Psoas muscle (tissue), 8 donors: ENCODE measurements around the gene NRGN. TPM values are rescaled to one million over a fixed set of nuclear protein-coding genes. Genes with fewer than 3 reads are reported as not detected.

ENCODE experiments used
- ATAC-seq, 4 donors: fragments of 200-7000 bp; cut with Tn5 transposase; one replicate each; pipeline ENCODE4 v1.9.1; 2020; ENCODE audit warnings: moderate library complexity in 3 of 4, mild to moderate bottlenecking in 2 of 4
- DNase-seq, 2 donors: peaks; one replicate each; pipeline ENCODE4 v3.0.0-alpha.2; 2020
- H3K27ac ChIP-seq: fragments of 200-600 bp; one replicate; pipeline ENCODE4 v1.8.0; 2022
- H3K27me3 ChIP-seq, 3 donors: fragments of 200-600 bp in 1 of 3; one replicate each; pipeline versions ENCODE4 v1.6.1 to v1.8.0; 2013 to 2022; ENCODE audit warnings: low read length in 2 of 3, mild to moderate bottlenecking in 2 of 3, moderate library complexity in 1 of 3; ENCODE audit not compliant: insufficient read depth in 3 of 3
- H3K36me3 ChIP-seq, 2 donors: fragments of 200-600 bp in 1 of 2; one replicate each; pipeline versions ENCODE4 v1.6.1 to v1.8.0; 2013 to 2022; ENCODE audit warnings: low read depth in 1 of 2, mild to moderate bottlenecking in 1 of 2, moderate library complexity in 1 of 2; ENCODE audit not compliant: insufficient read depth in 1 of 2
- H3K4me1 ChIP-seq: fragments of 200-600 bp; one replicate; pipeline ENCODE4 v1.8.0; 2022
- H3K4me3 ChIP-seq: fragments of 200-600 bp; one replicate; pipeline ENCODE4 v1.8.0; 2022; ENCODE audit warnings: mild to moderate bottlenecking
- H3K9me3 ChIP-seq: fragments of 200-600 bp; one replicate; pipeline ENCODE4 v1.8.0; 2022
- CTCF ChIP-seq: fragments of 200-600 bp; IDR thresholded peaks from one replicate; pipeline ENCODE4 v1.8.0; 2022; ENCODE audit warnings: antibody characterized with exemption
- WGBS, 3 donors: extraction: QIAGEN DNeasy Blood & Tissue Kit; methylation state at CpG; one replicate each; pipeline versions ENCODE4 v1.1.6 to v1.1.7; 2013; 5-methylcytosine and 5-hydroxymethylcytosine counted together
- intact Hi-C, 2 donors: fragments of 100-400 bp; cut with DNase I; formaldehyde crosslinking; loops; one replicate each; pipeline versions ENCODE4 v1.11.0 to v1.14.2; 2022
- polyA plus RNA-seq, 3 donors: library from polyadenylated mRNA; stranded (reverse); fragments of 200-250 nt; gene quantifications; one replicate each; pipeline ENCODE4 v1.2.3, GENCODE V29; 2013
- total RNA-seq, 4 donors: library from RNA; stranded (reverse); fragmentation: NEBNext Ultra II Directional in 2 of 4; extraction: Animal tissue kit (Norgen Biotek cat#: 25700) in 2 of 4; gene quantifications; one replicate each; pipeline versions ENCODE4 v1.2.1 to v1.2.4, GENCODE V29; 2021 to 2023
- donor health status: healthy with polysubstance abuse.
- donor health status: DM: no; HTN: no; CAD: no; lungs with moderate emphysema.
- donor health status: Bipolar disorder and iron deficiency.
- donor health status: healthy.
- donor health status: DM: yes; HTN: yes; CAD: no.
- donor health status: DM: no; HTN: no; CAD: no.
- donor health status: DM: no; HTN: no; CAD: no.
- donor health status: DM: yes; HTN: yes; CAD: no.

Gene NRGN
- total and polyA plus RNA-seq, 7 donors, result 0.69 to 2.1 (median 1.0) TPM

- H3K27ac ChIP-seq, result no peak overlapping the region
- no peak for TF ChIP-seq CTCF
- WGBS, 3 donors, result 88 to 92% (median 89%) methylated on average over 4 of the region's 4 CpGs
- no peaks in the 10 kb centered on the region for H3K9me3 ChIP-seq
- H3K36me3 ChIP-seq, result no peaks in the 10 kb centered on the region
- ATAC-seq, result no peak
- no peak overlapping the region for H3K4me3 ChIP-seq
- H3K27me3 ChIP-seq, result peaks cover 0 to 12% (median 4%) of the 10 kb centered on the region in 3 donors
- intact Hi-C loops, result no loop called here
- no peaks in the 10 kb centered on the region for H3K4me1 ChIP-seq
- DNase-seq, result no peak
Measured at GRCh38 chr11:124729571-124729970, 10.2 kb upstream of the NRGN start.

- no peak for TF ChIP-seq CTCF
- DNase-seq, result no peak
- Histone ChIP-seq H3K4me3 (no peak overlapping the region), H3K27ac (no peak overlapping the region), H3K9me3 (no peaks in the 10 kb centered on the region), H3K4me1 (no peaks in the 10 kb centered on the region), H3K27me3 (no peaks in the 10 kb centered on the region), H3K36me3 (no peaks in the 10 kb centered on the region)
- 85 to 90% (median 87%) methylated on average over 4 of the region's 4 CpGs for WGBS, 3 donors
- intact Hi-C loops, result no loop called here
- no peak for ATAC-seq
Measured at GRCh38 chr11:124732230-124732629, 7.5 kb upstream of the NRGN start.

- no peak for TF ChIP-seq CTCF
- H3K4me1 ChIP-seq, result peaks cover 4% of the 10 kb centered on the region
- H3K4me3 ChIP-seq, result no peak overlapping the region
- no peak overlapping the region for H3K27ac ChIP-seq
- no peak for ATAC-seq
- DNase-seq, result no peak
- intact Hi-C loops, result no loop called here
- H3K36me3 ChIP-seq, result no peaks in the 10 kb centered on the region
- peaks cover 0 to 28% (median 4%) of the 10 kb centered on the region in 3 donors for H3K27me3 ChIP-seq
- no peaks in the 10 kb centered on the region for H3K9me3 ChIP-seq
- 42 to 54% (median 44%) methylated on average over 3 of the region's 3 CpGs for WGBS, 3 donors
Measured at GRCh38 chr11:124736736-124737135, 3.0 kb upstream of the NRGN start.

GRCh38 chr11:124737638-124738305, 2.0 kb upstream of the NRGN start:
- no peak overlapping the region for H3K4me3 ChIP-seq
- TF ChIP-seq CTCF, result no peak
- no peaks in the 10 kb centered on the region for H3K36me3 ChIP-seq
- H3K4me1 ChIP-seq, result peaks cover 4% of the 10 kb centered on the region
- H3K27me3 ChIP-seq, result peaks cover 0 to 28% (median 4%) of the 10 kb centered on the region in 3 donors
- DNase-seq (no peak), ATAC-seq (no peak)
- H3K9me3 ChIP-seq, result no peaks in the 10 kb centered on the region
- WGBS, 3 donors, result 71 to 81% (median 75%) methylated on average over 7 of the region's 7 CpGs
- intact Hi-C loops, result no loop called here
- H3K27ac ChIP-seq, result no peak overlapping the region
